HepG2 (cell line): ENCODE results near the gene XAF1. TPM values are rescaled to one million over a fixed set of nuclear protein-coding genes. Genes with fewer than 3 reads are reported as not detected.

ENCODE experiments used
- ATAC-seq: fragments of 200-7000 bp; cut with Tn5 transposase; 3 replicates; pipeline ENCODE4 v1.9.1; 2020; ENCODE audit warnings: mild to moderate bottlenecking, moderate library complexity
- BruUV-seq: library from RNA; stranded (reverse); fragments of 400-500 nt; replicated peaks from 2 replicates; lab custom pipeline; 2021; lab: Mats Ljungman, UMichigan
- CTCF ChIA-PET: fragments of 300-600 bp; formaldehyde crosslinking; extraction: SDS; loops from one replicate; lab custom pipeline; 2021; ENCODE audit warnings: low total read pairs, inconsistent platforms, low intra/inter-chr PET ratio; lab: Yijun Ruan, JAX
- POLR2A ChIA-PET: fragments of 350-600 bp; sonication (Branson Sonifier 250); formaldehyde crosslinking; loops from one replicate; lab custom pipeline; 2020; ENCODE audit warnings: antibody characterized with exemption, inconsistent platforms; lab: Yijun Ruan, JAX
- DNase-seq: peaks from one replicate; pipeline ENCODE4 v3.0.0-alpha.2; 2015; ENCODE audit warnings: low spot score
- FAIRE-seq: peaks from 3 replicates; lab custom pipeline; 2011; peaks lifted over from hg19 to GRCh38; lab: Jason Lieb, UNC
- H2AFZ ChIP-seq: one replicate; pipeline ENCODE4 v1.6.1; 2011; ENCODE audit warnings: low read length, inconsistent platforms
- H3K27ac ChIP-seq: fragments of 300-600 bp; 3 replicates; pipeline ENCODE4 v1.8.0; 2011; ENCODE audit warnings: mixed run types, mild to moderate bottlenecking, mixed read lengths, low read length, inconsistent platforms; ENCODE audit not compliant: insufficient read depth; ENCODE audit errors: extremely low read length
- H3K27me3 ChIP-seq, 2 experiments: fragments of 200-600 bp in 1 of 2; 2 replicates in 1 of 2; 3 replicates in 1 of 2; pipeline versions ENCODE4 v1.6.0 to v1.8.0; 2011; ENCODE audit warnings: low read length in 2 of 2, mild to moderate bottlenecking in 2 of 2, moderate library complexity in 2 of 2, inconsistent platforms in 1 of 2; ENCODE audit not compliant: insufficient read depth in 2 of 2, control insufficient read depth in 1 of 2
- H3K36me3 ChIP-seq, 2 experiments: fragments of 200-600 bp in 1 of 2; replicated peaks in 1 of 2; 2 replicates in 1 of 2; 3 replicates in 1 of 2; pipeline versions ENCODE4 v1.5.1 to v1.8.0; 2011; ENCODE audit warnings: low read length in 2 of 2, inconsistent platforms in 1 of 2; ENCODE audit not compliant: insufficient read depth in 2 of 2, control insufficient read depth in 1 of 2
- H3K4me1 ChIP-seq: 2 replicates; pipeline ENCODE4 v1.5.1; 2012; ENCODE audit warnings: low read length, inconsistent platforms; ENCODE audit not compliant: insufficient read depth
- H3K4me2 ChIP-seq: 2 replicates; pipeline ENCODE4 v1.6.0; 2011; ENCODE audit warnings: low read depth, low read length, inconsistent platforms
- H3K4me3 ChIP-seq, 3 experiments: fragments of 200-600 bp in 1 of 3; sonication (generic), shearing (Covaris generic) in 1 of 3; replicated peaks in 1 of 3; 2 replicates each; pipeline ENCODE4 v1.5.1; 2011 to 2016; ENCODE audit warnings: low read length in 3 of 3, inconsistent platforms in 2 of 3, low read depth in 2 of 3, mild to moderate bottlenecking in 2 of 3, control low read depth in 1 of 3, mixed read lengths in 1 of 3; ENCODE audit not compliant: insufficient read depth in 1 of 3
- H3K79me2 ChIP-seq: one replicate; pipeline ENCODE4 v1.6.1; 2011; ENCODE audit warnings: low read length, inconsistent platforms; ENCODE audit not compliant: insufficient read depth
- H3K9ac ChIP-seq: 2 replicates; pipeline ENCODE4 v1.6.0; 2011; ENCODE audit warnings: mild to moderate bottlenecking, low read depth, low read length, inconsistent platforms; ENCODE audit not compliant: insufficient read depth
- H3K9me3 ChIP-seq: 2 replicates; pipeline ENCODE4 v1.5.1; 2012; ENCODE audit warnings: mild to moderate bottlenecking, low read length
- H4K20me1 ChIP-seq: 2 replicates; pipeline ENCODE4 v1.6.0; 2011; ENCODE audit warnings: inconsistent platforms, mild to moderate bottlenecking, low read length, moderate library complexity; ENCODE audit not compliant: insufficient read depth
- IKZF4 ChIP-seq: sonication (generic); formaldehyde crosslinking; IDR thresholded peaks from 2 replicates; pipeline ENCODE4 v1.5.1; 2020; ENCODE audit warnings: borderline replicate concordance, mild to moderate bottlenecking, low read depth, missing genetic modification reagents; ENCODE audit errors: not compliant biosample characterization
- MLLT10 ChIP-seq: sonication (generic); formaldehyde crosslinking; IDR thresholded peaks from 2 replicates; pipeline ENCODE4 v1.4.0; 2020; ENCODE audit warnings: missing genetic modification reagents
- NONO ChIP-seq, 2 experiments: fragments of 450-650 bp in 1 of 2; sonication (generic) in 1 of 2; formaldehyde crosslinking in 1 of 2; IDR thresholded peaks in 1 of 2; conservative IDR thresholded peaks in 1 of 2; 2 replicates each; pipeline versions ENCODE4 v1.6.1 to v1.8.0; 2017 to 2022; ENCODE audit warnings: mild to moderate bottlenecking in 1 of 2, missing genetic modification reagents in 1 of 2, moderate library complexity in 1 of 2
- PBX3 ChIP-seq: sonication (generic); formaldehyde crosslinking; IDR thresholded peaks from 2 replicates; pipeline ENCODE4 v1.8.1; 2023; ENCODE audit warnings: missing genetic modification reagents, inconsistent platforms, borderline replicate concordance
- PHF8 ChIP-seq: sonication (generic); formaldehyde crosslinking; IDR thresholded peaks from 2 replicates; pipeline ENCODE4 v1.5.0; 2020; ENCODE audit warnings: missing genetic modification reagents
- REL ChIP-seq: sonication (generic); formaldehyde crosslinking; conservative IDR thresholded peaks from 2 replicates; pipeline ENCODE4 v1.8.0; 2022; ENCODE audit warnings: mild to moderate bottlenecking, missing genetic modification reagents, moderate library complexity
- TCF12 ChIP-seq, 2 experiments: fragments of 450-650 bp in 1 of 2; sonication (generic) in 1 of 2; formaldehyde crosslinking in 1 of 2; IDR thresholded peaks; 2 replicates each; pipeline versions ENCODE4 v1.6.1 to v1.8.0; 2017 to 2022; ENCODE audit warnings: antibody characterized with exemption in 1 of 2, mild to moderate bottlenecking in 1 of 2, missing genetic modification reagents in 1 of 2, moderate library complexity in 1 of 2
- WGBS: methylation state at CpG from one replicate; pipeline ENCODE4 v1.1.6; 2017; ENCODE audit warnings: low lambda C conversion rate; 5-methylcytosine and 5-hydroxymethylcytosine counted together
- in situ Hi-C: cut with HindIII; loops from 2 replicates; pipeline ENCODE4 v1.10.0; 2017; ENCODE audit warnings: low pct_unique_long_range_greater_than_20kb; ENCODE audit not compliant: extremely low pct_ligation_motif_present
- intact Hi-C: fragments of 100-400 bp; cut with micrococcal nuclease; formaldehyde crosslinking; loops from one replicate; pipeline ENCODE4 v1.10.0; 2022; ENCODE audit not compliant: unreplicated experiment
- polyA plus RNA-seq, 8 experiments: library from polyadenylated mRNA; depleted of rRNA in 3 of 8; stranded (reverse) in 7 of 8; unstranded in 1 of 8; fragments of >200 nt; fragmentation: Illumina TruSeq in 4 of 8; extraction: Trizol in 4 of 8; gene quantifications; 2 replicates each; pipeline versions ENCODE4 v1.2.1 to v1.2.3, GENCODE V29; 2011 to 2016; ENCODE audit warnings: low read depth in 4 of 8, missing spikeins in 1 of 8, mixed read lengths in 1 of 8; ENCODE audit not compliant: insufficient read depth in 1 of 8
- total RNA-seq, 5 experiments: library from RNA; depleted of rRNA; stranded (reverse); fragments of >200 nt; fragmentation: Illumina TruSeq; extraction: Trizol; gene quantifications; 2 replicates each; pipeline ENCODE4 v1.2.3, GENCODE V29; 2016; ENCODE audit warnings: low read depth in 1 of 5
- TF ChIP-seq, protein P1 (sequence below), 2 experiments: fragments of 450-650 bp in 1 of 2; sonication (generic) in 1 of 2; formaldehyde crosslinking; IDR thresholded peaks; 2 replicates each; pipeline versions ENCODE4 v1.5.0 to v1.8.0; 2020 to 2022; ENCODE audit warnings: mild to moderate bottlenecking in 1 of 2, missing genetic modification reagents in 1 of 2
- TF ChIP-seq, protein P2 (sequence below): sonication (generic); formaldehyde crosslinking; IDR thresholded peaks from 2 replicates; pipeline ENCODE4 v1.4.0; 2020; ENCODE audit warnings: missing genetic modification reagents, borderline replicate concordance
- TF ChIP-seq, protein P3 (sequence below): sonication (generic); formaldehyde crosslinking; IDR thresholded peaks from 2 replicates; pipeline ENCODE4 v1.4.0; 2020; ENCODE audit warnings: missing genetic modification reagents

Gene XAF1
- total and polyA plus RNA-seq, 2 of the 13 experiments (the other 11 are each of a cell fraction or from before 2014, with no cell fraction given): 1.2 to 2.4 TPM

DNA sequence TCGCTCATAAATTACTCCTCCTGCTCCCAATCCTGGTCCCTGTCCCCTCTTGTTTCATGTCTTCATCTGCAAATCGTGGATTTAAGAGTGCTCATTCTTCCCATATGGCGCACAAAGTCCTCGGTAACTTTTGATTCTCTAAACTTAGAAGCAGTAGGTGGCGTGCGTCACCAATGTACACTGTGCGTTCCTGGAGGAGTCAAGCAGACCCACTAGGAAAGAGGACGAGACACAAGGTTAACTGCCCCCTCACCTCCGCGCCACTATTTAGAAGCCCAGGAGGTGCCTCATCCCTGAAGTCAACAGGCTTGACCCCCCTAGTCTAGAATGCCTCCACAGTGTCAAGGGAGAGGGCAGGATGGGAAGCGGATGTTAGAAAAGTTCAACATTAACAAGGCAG lies 45.5 kb upstream of the XAF1 start:
- H3K36me3 ChIP-seq: peaks cover 6 to 8% of the 10 kb centered on the region in 2 experiments; a peak in 4 of 5 replicates
- peak overlapping the region in 1 of 3 experiments; percentile 84; a peak in 2 of 6 replicates for H3K4me3 ChIP-seq
- DNase-seq: no peak
- H3K9ac ChIP-seq: peak overlapping the region; percentile 55
- H3K4me2 ChIP-seq: peak overlapping the region; percentile 93
- peaks cover 49% of the 10 kb centered on the region for H3K79me2 ChIP-seq
- H4K20me1 ChIP-seq: no peaks in the 10 kb centered on the region
- H3K9me3 ChIP-seq: no peaks in the 10 kb centered on the region
- FAIRE-seq: no peak
- H3K4me1 ChIP-seq: peaks cover 78% of the 10 kb centered on the region
- H2AFZ ChIP-seq: no peak overlapping the region
- WGBS: 88% methylated on average over 11 of the region's 11 CpGs
- CTCF ChIA-PET: interaction anchor here (0.8 kb wide), 1 partner anchor 44 kb away, joined by 5 read pairs; no protein-coding TSS in a partner anchor
- no peak for ATAC-seq
- H3K27ac ChIP-seq: peak overlapping the region; percentile 74
- in situ Hi-C loops: loop anchor here (5.0 kb wide), 1 partner anchor 43 kb away; no protein-coding TSS in a partner anchor
- no peak for TF ChIP-seq TCF12 (IDR thresholded peaks at IDR 0.05)
- no peak for TF ChIP-seq TCF12 (CRISPR knock-in tag; IDR thresholded peaks at IDR 0.05)
- no peak for TF ChIP-seq REL (CRISPR knock-in tag)
- TF ChIP-seq PBX3: no peak
- TF ChIP-seq IKZF4: peak; percentile 71
- TF ChIP-seq MLLT10 (CRISPR knock-in tag): no peak
- no peak for TF ChIP-seq PHF8
- TF ChIP-seq NONO (IDR thresholded peaks at IDR 0.05): no peak
- TF ChIP-seq NONO (CRISPR knock-in tag; conservative IDR thresholded peaks at IDR 0.05): peak; percentile 14; the same call in 1 of the 2 replicates
- TF ChIP-seq, protein P1, sequence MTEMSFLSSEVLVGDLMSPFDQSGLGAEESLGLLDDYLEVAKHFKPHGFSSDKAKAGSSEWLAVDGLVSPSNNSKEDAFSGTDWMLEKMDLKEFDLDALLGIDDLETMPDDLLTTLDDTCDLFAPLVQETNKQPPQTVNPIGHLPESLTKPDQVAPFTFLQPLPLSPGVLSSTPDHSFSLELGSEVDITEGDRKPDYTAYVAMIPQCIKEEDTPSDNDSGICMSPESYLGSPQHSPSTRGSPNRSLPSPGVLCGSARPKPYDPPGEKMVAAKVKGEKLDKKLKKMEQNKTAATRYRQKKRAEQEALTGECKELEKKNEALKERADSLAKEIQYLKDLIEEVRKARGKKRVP (CRISPR knock-in tag; IDR thresholded peaks at IDR 0.05): 0 out of 4 replicates have a peak, but pooled peaks of 1 of the 2 experiments have one; percentile 12
- TF ChIP-seq, protein P2, sequence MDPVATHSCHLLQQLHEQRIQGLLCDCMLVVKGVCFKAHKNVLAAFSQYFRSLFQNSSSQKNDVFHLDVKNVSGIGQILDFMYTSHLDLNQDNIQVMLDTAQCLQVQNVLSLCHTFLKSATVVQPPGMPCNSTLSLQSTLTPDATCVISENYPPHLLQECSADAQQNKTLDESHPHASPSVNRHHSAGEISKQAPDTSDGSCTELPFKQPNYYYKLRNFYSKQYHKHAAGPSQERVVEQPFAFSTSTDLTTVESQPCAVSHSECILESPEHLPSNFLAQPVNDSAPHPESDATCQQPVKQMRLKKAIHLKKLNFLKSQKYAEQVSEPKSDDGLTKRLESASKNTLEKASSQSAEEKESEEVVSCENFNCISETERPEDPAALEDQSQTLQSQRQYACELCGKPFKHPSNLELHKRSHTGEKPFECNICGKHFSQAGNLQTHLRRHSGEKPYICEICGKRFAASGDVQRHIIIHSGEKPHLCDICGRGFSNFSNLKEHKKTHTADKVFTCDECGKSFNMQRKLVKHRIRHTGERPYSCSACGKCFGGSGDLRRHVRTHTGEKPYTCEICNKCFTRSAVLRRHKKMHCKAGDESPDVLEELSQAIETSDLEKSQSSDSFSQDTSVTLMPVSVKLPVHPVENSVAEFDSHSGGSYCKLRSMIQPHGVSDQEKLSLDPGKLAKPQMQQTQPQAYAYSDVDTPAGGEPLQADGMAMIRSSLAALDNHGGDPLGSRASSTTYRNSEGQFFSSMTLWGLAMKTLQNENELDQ (CRISPR knock-in tag): no peak
- TF ChIP-seq, protein P3, sequence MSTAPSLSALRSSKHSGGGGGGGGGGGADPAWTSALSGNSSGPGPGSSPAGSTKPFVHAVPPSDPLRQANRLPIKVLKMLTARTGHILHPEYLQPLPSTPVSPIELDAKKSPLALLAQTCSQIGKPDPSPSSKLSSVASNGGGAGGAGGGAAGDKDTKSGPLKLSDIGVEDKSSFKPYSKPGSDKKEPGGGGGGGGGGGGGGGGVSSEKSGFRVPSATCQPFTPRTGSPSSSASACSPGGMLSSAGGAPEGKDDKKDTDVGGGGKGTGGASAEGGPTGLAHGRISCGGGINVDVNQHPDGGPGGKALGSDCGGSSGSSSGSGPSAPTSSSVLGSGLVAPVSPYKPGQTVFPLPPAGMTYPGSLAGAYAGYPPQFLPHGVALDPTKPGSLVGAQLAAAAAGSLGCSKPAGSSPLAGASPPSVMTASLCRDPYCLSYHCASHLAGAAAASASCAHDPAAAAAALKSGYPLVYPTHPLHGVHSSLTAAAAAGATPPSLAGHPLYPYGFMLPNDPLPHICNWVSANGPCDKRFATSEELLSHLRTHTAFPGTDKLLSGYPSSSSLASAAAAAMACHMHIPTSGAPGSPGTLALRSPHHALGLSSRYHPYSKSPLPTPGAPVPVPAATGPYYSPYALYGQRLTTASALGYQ (CRISPR knock-in tag): no peak
- intact Hi-C loops: loop anchor here (10.0 kb wide), 1 partner anchor 84 kb away; no protein-coding TSS in a partner anchor
- POLR2A ChIA-PET: interaction anchor here (3.7 to 7.8 kb wide), 2 partner anchors 10 to 28 kb away, joined by 96 to 419 read pairs; no protein-coding TSS in a partner anchor
- H3K27me3 ChIP-seq: no peaks in the 10 kb centered on the region; a peak in 1 of 5 replicates
- no TSS peak for BruUV-seq
